ENCODE data around the gene LCN6.
A peak's percentile ranks its signal among the peaks of the same experiment; 100 is the strongest.
"Not testable (repeated sequence)": the region's sequence is repeated elsewhere in the genome, so short reads cannot be mapped to it uniquely, and the experiment has no call there.

The LCN6 gene

DNA sequence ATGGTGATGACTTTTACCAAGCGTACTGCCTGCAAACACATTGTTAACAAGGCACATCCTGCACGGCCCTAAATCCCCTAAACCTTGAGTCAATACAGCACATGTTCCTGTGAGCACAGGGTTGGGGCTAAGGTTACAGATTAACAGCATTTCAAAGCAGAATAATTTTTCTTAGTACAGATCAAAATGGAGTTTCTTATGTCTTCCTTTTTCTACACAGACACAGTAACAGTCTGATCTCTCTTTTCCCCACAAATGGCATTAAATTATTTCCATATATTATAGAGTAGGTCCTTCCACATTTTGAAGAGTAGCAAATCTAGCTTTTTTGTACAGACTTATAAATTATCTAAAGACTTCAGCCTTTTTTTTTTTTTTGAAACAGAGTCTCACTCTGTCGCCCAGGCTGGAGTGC, 41.2 kb upstream of the LCN6 start:
- peaks cover 13% of the 10 kb centered on the region for H3K4me1 ChIP-seq (ENCODE audit: control insufficient read depth, insufficient read depth, low read length, unreplicated experiment)
- no peak overlapping the region for H3K27ac ChIP-seq (ENCODE audit: low read depth, low read length)
- no peaks in the 10 kb centered on the region for H3K36me3 ChIP-seq (ENCODE audit: insufficient read depth, low read length)
- no peak overlapping the region for H3K4me3 ChIP-seq (ENCODE audit: low read depth, low read length)
- H3K27me3 ChIP-seq (ENCODE audit: insufficient read depth, low read length), result no peaks in the 10 kb centered on the region
- peaks cover 11% of the 10 kb centered on the region for H3K79me2 ChIP-seq (ENCODE audit: control insufficient read depth, insufficient read depth, low read length, unreplicated experiment)
- no peak overlapping the region for H2AFZ ChIP-seq (ENCODE audit: low read length, unreplicated experiment)

- H3K36me3 ChIP-seq (ENCODE audit: insufficient read depth, low read length); H2AFZ ChIP-seq (ENCODE audit: low read length, unreplicated experiment); H3K27me3 ChIP-seq (ENCODE audit: insufficient read depth, low read length); H3K27ac ChIP-seq (ENCODE audit: low read depth, low read length): not testable (repeated sequence)
- peaks cover 13% of the 10 kb centered on the region for H3K4me1 ChIP-seq (ENCODE audit: control insufficient read depth, insufficient read depth, low read length, unreplicated experiment)
- H3K4me3 ChIP-seq (ENCODE audit: low read depth, low read length), result peak overlapping the region; percentile 70; the same call in 1 of the 2 replicates
- peaks cover 11% of the 10 kb centered on the region for H3K79me2 ChIP-seq (ENCODE audit: control insufficient read depth, insufficient read depth, low read length, unreplicated experiment)
Measured at GRCh38 chr9:136788644-136789522, 40.6 kb upstream of the LCN6 start.

DNA sequence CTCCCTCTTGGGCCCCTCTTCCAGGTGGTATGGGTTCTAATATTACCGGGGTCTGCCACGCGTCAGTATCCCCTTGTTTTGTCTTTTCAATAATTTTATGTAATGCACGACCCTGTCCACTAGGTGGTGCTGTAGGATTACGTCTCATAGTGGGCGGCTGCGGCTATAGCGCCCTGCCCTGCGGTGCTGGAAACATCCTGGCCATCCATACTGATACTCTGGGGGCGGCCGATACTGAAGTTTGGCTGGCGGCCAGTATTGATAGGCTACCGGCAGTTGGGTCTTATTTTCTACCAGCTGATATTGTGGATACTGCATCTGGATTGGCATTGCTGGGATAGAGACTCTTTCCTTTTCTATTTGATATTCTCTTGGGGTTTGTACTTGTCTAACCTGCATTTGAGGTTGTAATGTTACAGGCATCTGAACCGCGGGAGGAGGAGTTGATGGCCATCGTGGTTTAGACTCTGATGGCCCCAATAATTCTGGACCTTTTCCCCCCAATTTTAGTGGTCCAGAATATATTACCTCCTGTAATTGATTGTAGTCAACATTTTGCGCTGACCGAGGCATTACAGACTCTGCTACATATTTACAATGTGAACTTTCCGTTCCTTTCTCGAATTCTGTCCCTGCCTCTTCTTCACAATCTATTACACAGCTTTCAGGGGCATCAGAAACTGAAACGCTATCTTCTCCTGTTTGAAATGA, 39.5 kb upstream of the LCN6 start:
- H3K4me1 ChIP-seq (ENCODE audit: control insufficient read depth, insufficient read depth, low read length, unreplicated experiment), result peaks cover 13% of the 10 kb centered on the region
- no peaks in the 10 kb centered on the region for H3K36me3 ChIP-seq (ENCODE audit: insufficient read depth, low read length)
- peak overlapping the region; percentile 87 for H2AFZ ChIP-seq (ENCODE audit: low read length, unreplicated experiment)
- peaks cover 9% of the 10 kb centered on the region for H3K79me2 ChIP-seq (ENCODE audit: control insufficient read depth, insufficient read depth, low read length, unreplicated experiment)
- H3K4me3 ChIP-seq (ENCODE audit: low read depth, low read length), result peak overlapping the region; percentile 70
- no peaks in the 10 kb centered on the region for H3K27me3 ChIP-seq (ENCODE audit: insufficient read depth, low read length)
- no peak overlapping the region for H3K27ac ChIP-seq (ENCODE audit: low read depth, low read length)

DNA sequence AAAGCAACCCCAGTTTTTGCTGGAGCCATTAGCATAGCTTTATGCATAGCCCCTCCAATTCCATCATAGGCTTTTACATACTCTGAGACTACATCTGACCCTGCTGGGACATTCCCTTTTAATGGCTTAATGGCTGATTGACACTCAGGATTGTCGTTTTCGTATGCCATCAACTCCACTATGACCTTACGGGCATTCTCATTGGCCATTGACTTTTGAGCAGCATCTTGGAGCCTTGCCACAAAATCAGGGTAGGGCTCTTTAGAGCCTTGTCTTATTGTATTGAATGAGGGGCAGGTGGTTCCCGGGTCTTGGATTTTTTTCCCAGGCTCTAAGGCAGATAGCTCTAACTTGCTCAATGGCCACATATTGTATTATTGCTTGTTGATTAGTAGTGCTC, 38.7 kb upstream of the LCN6 start:
- H3K4me3 ChIP-seq (ENCODE audit: low read depth, low read length); H3K27me3 ChIP-seq (ENCODE audit: insufficient read depth, low read length); H2AFZ ChIP-seq (ENCODE audit: low read length, unreplicated experiment); H3K36me3 ChIP-seq (ENCODE audit: insufficient read depth, low read length); H3K79me2 ChIP-seq (ENCODE audit: control insufficient read depth, insufficient read depth, low read length, unreplicated experiment); H3K27ac ChIP-seq (ENCODE audit: low read depth, low read length): not testable (repeated sequence)
- H3K4me1 ChIP-seq (ENCODE audit: control insufficient read depth, insufficient read depth, low read length, unreplicated experiment), result peaks cover 10% of the 10 kb centered on the region

DNA sequence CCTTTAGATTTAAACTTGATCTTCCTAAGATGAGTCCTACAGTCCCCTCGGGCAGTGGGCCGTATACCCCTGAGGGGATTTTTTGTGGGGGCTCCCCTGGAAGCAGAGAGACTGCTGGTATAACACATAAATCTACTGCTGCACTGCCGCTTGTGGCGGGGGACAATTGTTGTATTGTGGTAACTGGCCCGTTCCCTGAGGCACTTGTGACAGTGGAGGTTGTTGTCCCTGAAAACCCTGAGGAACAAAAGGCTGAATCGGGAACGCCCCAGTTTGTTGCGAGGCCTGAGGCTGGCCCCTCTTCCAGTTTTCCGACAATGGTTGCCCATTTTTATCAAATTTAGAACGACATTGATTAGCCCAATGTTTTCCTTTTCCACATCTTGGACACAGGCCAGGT, 38.1 kb upstream of the LCN6 start:
- Histone ChIP-seq H3K79me2 (ENCODE audit: control insufficient read depth, insufficient read depth, low read length, unreplicated experiment) (no peaks in the 10 kb centered on the region), H3K4me1 (ENCODE audit: control insufficient read depth, insufficient read depth, low read length, unreplicated experiment) (peaks cover 9% of the 10 kb centered on the region), H2AFZ (ENCODE audit: low read length, unreplicated experiment) (no peak overlapping the region), H3K36me3 (ENCODE audit: insufficient read depth, low read length) (no peaks in the 10 kb centered on the region), H3K4me3 (ENCODE audit: low read depth, low read length) (no peak overlapping the region), H3K27ac (ENCODE audit: low read depth, low read length) (no peak overlapping the region), H3K27me3 (ENCODE audit: insufficient read depth, low read length) (no peaks in the 10 kb centered on the region)

- H3K4me1 ChIP-seq (ENCODE audit: control insufficient read depth, insufficient read depth, low read length, unreplicated experiment); H3K79me2 ChIP-seq (ENCODE audit: control insufficient read depth, insufficient read depth, low read length, unreplicated experiment); H3K27me3 ChIP-seq (ENCODE audit: insufficient read depth, low read length); H3K27ac ChIP-seq (ENCODE audit: low read depth, low read length); H2AFZ ChIP-seq (ENCODE audit: low read length, unreplicated experiment); H3K36me3 ChIP-seq (ENCODE audit: insufficient read depth, low read length); H3K4me3 ChIP-seq (ENCODE audit: low read depth, low read length): not testable (repeated sequence)
Measured at GRCh38 chr9:136785565-136786355, 37.4 kb upstream of the LCN6 start.

- Histone ChIP-seq H3K4me3 (ENCODE audit: low read depth, low read length) (no peak overlapping the region), H2AFZ (ENCODE audit: low read length, unreplicated experiment) (no peak overlapping the region), H3K79me2 (ENCODE audit: control insufficient read depth, insufficient read depth, low read length, unreplicated experiment) (no peaks in the 10 kb centered on the region), H3K27me3 (ENCODE audit: insufficient read depth, low read length) (0 out of 2 replicates have a peak, but pooled peaks cover 2% of the 10 kb centered on the region), H3K27ac (ENCODE audit: low read depth, low read length) (no peak overlapping the region), H3K36me3 (ENCODE audit: insufficient read depth, low read length) (no peaks in the 10 kb centered on the region), H3K4me1 (ENCODE audit: control insufficient read depth, insufficient read depth, low read length, unreplicated experiment) (peaks cover 4% of the 10 kb centered on the region)
Measured at GRCh38 chr9:136784997-136785361, 36.7 kb upstream of the LCN6 start.

GRCh38 chr9:136784249-136784996, 36.1 kb upstream of the LCN6 start:
- H3K36me3 ChIP-seq (ENCODE audit: insufficient read depth, low read length), result no peaks in the 10 kb centered on the region
- H3K27me3 ChIP-seq (ENCODE audit: insufficient read depth, low read length), result peaks cover 8% of the 10 kb centered on the region; the same call in 1 of the 2 replicates
- H3K4me1 ChIP-seq (ENCODE audit: control insufficient read depth, insufficient read depth, low read length, unreplicated experiment), result peaks cover 4% of the 10 kb centered on the region
- no peak overlapping the region for H3K27ac ChIP-seq (ENCODE audit: low read depth, low read length)
- H3K79me2 ChIP-seq (ENCODE audit: control insufficient read depth, insufficient read depth, low read length, unreplicated experiment), result no peaks in the 10 kb centered on the region
- no peak overlapping the region for H2AFZ ChIP-seq (ENCODE audit: low read length, unreplicated experiment)
- no peak overlapping the region for H3K4me3 ChIP-seq (ENCODE audit: low read depth, low read length)

DNA sequence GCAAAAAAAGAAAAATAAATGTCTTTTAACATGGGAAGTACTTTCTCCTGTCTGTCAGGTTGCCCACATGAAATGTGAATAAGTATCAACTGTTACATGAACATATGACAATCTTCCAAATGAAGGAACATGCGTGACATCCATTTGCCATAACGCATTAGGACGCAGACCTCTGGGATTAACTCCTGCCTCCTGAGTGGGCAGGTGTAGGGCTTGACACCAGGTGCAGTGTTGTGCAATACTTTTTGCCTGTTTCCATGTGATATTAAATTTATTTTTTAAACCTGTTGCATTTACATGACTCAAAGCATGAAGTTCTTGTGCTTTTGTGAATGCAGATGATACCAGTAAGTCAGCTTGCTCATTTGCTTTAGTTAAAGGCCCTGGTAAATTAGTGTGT, 34.1 kb upstream of the LCN6 start:
- Histone ChIP-seq H3K4me3 (ENCODE audit: low read depth, low read length) (no peak overlapping the region), H3K79me2 (ENCODE audit: control insufficient read depth, insufficient read depth, low read length, unreplicated experiment) (no peaks in the 10 kb centered on the region), H3K4me1 (ENCODE audit: control insufficient read depth, insufficient read depth, low read length, unreplicated experiment) (no peaks in the 10 kb centered on the region), H3K27me3 (ENCODE audit: insufficient read depth, low read length) (peaks cover 27% of the 10 kb centered on the region), H3K36me3 (ENCODE audit: insufficient read depth, low read length) (no peaks in the 10 kb centered on the region), H3K27ac (ENCODE audit: low read depth, low read length) (no peak overlapping the region), H2AFZ (ENCODE audit: low read length, unreplicated experiment) (no peak overlapping the region)

- H3K4me1 ChIP-seq (ENCODE audit: control insufficient read depth, insufficient read depth, low read length, unreplicated experiment), result no peaks in the 10 kb centered on the region
- H3K27ac ChIP-seq (ENCODE audit: low read depth, low read length), result no peak overlapping the region
Measured at GRCh38 chr9:136779808-136780207, 31.5 kb upstream of the LCN6 start.

More at GRCh38 chr9:136779808-136780207, 31.5 kb upstream of the LCN6 start:
- Histone ChIP-seq H3K4me3 (ENCODE audit: low read depth, low read length) (no peak overlapping the region), H3K79me2 (ENCODE audit: control insufficient read depth, insufficient read depth, low read length, unreplicated experiment) (no peaks in the 10 kb centered on the region), H3K27me3 (ENCODE audit: insufficient read depth, low read length) (peaks cover 36% of the 10 kb centered on the region), H3K36me3 (ENCODE audit: insufficient read depth, low read length) (no peaks in the 10 kb centered on the region), H2AFZ (ENCODE audit: low read length, unreplicated experiment) (no peak overlapping the region)

Measured in ACC112 (cell line).